Spinal cord (tissue), 10 donors: ENCODE data around the gene MMEL1. TPM values are rescaled to one million over a fixed set of nuclear protein-coding genes. Genes with fewer than 3 reads are reported as not detected.
"Not testable (repeated sequence)": the region's sequence is repeated elsewhere in the genome, so short reads cannot be mapped to it uniquely, and the experiment has no call there.

ENCODE experiments used
- DNase-seq, 6 donors: peaks; one replicate each; pipeline versions ENCODE4 v3.0.0 to v3.0.0-alpha.2; 2013 to 2015; ENCODE audit warnings: low spot score in 6 of 6, low read depth in 4 of 6
- H3K27ac ChIP-seq: one replicate; pipeline ENCODE4 v1.5.1; 2013; ENCODE audit warnings: low read depth, low read length, control low read depth
- H3K27me3 ChIP-seq: one replicate; pipeline ENCODE4 v1.6.1; 2013; ENCODE audit warnings: low read length; ENCODE audit not compliant: control insufficient read depth, insufficient read depth
- H3K36me3 ChIP-seq: one replicate; pipeline ENCODE4 v1.6.1; 2013; ENCODE audit warnings: low read length; ENCODE audit not compliant: control insufficient read depth, insufficient read depth
- H3K4me1 ChIP-seq: one replicate; pipeline ENCODE4 v1.6.1; 2013; ENCODE audit warnings: low read length; ENCODE audit not compliant: control insufficient read depth, insufficient read depth
- H3K4me3 ChIP-seq: one replicate; pipeline ENCODE4 v1.5.1; 2013; ENCODE audit warnings: low read depth, low read length, control low read depth
- H3K9me3 ChIP-seq: one replicate; pipeline ENCODE4 v1.6.1; 2013; ENCODE audit warnings: low read length; ENCODE audit not compliant: control insufficient read depth, insufficient read depth
- WGBS: methylation state at CpG from one replicate; pipeline ENCODE4 v1.1.5; 2013; ENCODE audit warnings: missing lambda C conversion rate; ENCODE audit not compliant: insufficient coverage; 5-methylcytosine and 5-hydroxymethylcytosine counted together
- polyA plus RNA-seq, 2 donors: library from polyadenylated mRNA; unstranded; fragments of 120-200 nt; gene quantifications; one replicate each; pipeline ENCODE4 v1.2.1, GENCODE V29; 2013; ENCODE audit not compliant: insufficient read length in 2 of 2
- total RNA-seq, 2 donors: library from RNA; depleted of rRNA in 1 of 2; stranded (reverse); fragments of 120-200 nt in 1 of 2; fragments of >200 nt in 1 of 2; gene quantifications; one replicate each; pipeline versions ENCODE4 v1.2.3 to v1.2.4, GENCODE V29; 2013 to 2014
- donor health status: healthy.

MMEL1 gene
- total and polyA plus RNA-seq, 4 donors: 2.3 to 3.9 (median 2.6) TPM

GRCh38 chr1:2575801-2576663, 56.8 kb downstream of the MMEL1 start:
- Histone ChIP-seq H3K27ac (no peak overlapping the region), H3K9me3 (peaks cover 5% of the 10 kb centered on the region), H3K36me3 (no peaks in the 10 kb centered on the region), H3K4me1 (peaks cover 9% of the 10 kb centered on the region), H3K27me3 (no peaks in the 10 kb centered on the region), H3K4me3 (no peak overlapping the region)
- no peak for DNase-seq
- 94% methylated on average over 19 of the region's 23 CpGs for WGBS

GRCh38 chr1:2574350-2574749, 58.5 kb downstream of the MMEL1 start:
- Histone ChIP-seq H3K4me3 (no peak overlapping the region), H3K27me3 (no peaks in the 10 kb centered on the region), H3K9me3 (peaks cover 5% of the 10 kb centered on the region), H3K4me1 (peaks cover 9% of the 10 kb centered on the region), H3K27ac (no peak overlapping the region), H3K36me3 (no peaks in the 10 kb centered on the region)
- DNase-seq: no peak
- 96% methylated on average over 5 of the region's 9 CpGs for WGBS

DNA sequence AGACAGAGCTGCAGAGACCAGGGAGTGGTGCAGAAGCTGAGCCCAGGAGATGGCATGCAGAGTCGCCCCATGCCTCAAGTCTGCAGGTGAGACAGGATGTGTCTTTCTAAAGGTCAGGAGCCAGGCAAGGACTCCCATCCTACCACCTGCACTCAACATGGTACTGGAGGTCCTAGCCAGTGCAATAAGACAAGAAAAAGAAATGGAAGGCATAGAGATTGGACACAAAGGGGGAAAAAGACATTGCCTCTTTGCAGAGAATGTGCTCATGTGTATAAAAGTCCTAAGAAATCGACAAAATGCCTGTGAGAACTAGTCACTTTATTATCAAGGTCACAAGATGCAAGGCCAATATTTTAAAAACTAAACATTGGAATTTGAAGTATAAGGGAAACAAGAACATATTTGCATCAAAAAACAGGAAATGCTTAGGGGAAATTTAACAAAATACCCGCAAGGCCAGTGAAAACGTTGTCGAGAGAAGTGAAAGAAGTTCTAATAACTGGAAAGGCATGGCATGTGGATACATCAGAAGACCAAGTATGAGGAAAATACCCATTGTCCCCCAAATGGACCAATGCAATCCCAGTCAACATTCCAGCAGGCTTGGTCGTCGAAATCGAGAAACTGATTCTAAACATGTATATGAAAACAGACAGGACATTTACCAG, 59.4 kb downstream of the MMEL1 start:
- no peaks in the 10 kb centered on the region for H3K27me3 ChIP-seq
- peaks cover 7% of the 10 kb centered on the region for H3K4me1 ChIP-seq
- H3K4me3 ChIP-seq: no peak overlapping the region
- WGBS: 93% methylated on average over 8 of the region's 8 CpGs
- H3K9me3 ChIP-seq: peaks cover 5% of the 10 kb centered on the region
- DNase-seq: no peak
- H3K27ac ChIP-seq: no peak overlapping the region
- no peaks in the 10 kb centered on the region for H3K36me3 ChIP-seq

DNA sequence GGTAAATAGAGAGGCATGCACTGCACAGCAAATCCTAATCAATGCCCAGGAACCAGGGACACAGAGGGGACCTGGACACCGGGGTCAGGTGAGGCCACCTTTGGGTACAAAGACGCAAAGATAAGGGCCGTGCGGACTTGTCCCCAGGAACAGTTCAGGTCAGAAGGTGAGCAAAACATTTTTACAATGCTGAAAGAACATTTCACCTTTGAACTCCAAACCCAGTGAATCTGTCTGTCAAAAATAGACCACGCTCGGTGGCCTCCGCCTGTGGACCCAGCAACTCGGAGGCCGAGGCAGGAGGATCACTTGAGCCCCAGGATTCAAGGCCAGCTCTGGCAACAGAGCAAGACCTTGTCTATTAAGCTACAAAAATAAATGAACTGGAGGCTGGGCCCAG, 61.5 kb downstream of the MMEL1 start:
- Histone ChIP-seq H3K27ac (no peak overlapping the region), H3K9me3 (peaks cover 5% of the 10 kb centered on the region), H3K27me3 (no peaks in the 10 kb centered on the region), H3K4me1 (no peaks in the 10 kb centered on the region), H3K36me3 (no peaks in the 10 kb centered on the region), H3K4me3 (no peak overlapping the region)
- DNase-seq: no peak
- WGBS: 93% methylated on average over 9 of the region's 9 CpGs

DNA sequence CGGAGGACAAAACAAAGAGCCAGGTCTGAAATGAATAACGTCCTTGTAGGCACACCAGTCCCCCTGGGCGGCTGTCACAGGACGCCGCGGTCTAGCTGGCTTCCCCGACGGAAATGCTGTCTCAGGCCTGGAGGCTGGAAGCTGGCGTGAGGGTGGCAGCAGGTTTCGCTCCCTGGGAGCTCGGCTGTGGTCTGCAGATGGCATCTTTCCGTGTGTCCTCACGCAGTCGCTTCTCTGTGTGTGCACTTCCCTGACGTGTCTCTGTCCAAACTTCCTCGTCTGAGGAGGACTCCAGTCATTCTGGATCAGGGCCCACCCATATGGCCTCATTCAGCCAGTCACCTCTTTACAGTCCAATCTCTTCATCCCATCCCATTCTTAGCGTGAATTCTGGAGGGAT, 62.5 kb downstream of the MMEL1 start:
- no peaks in the 10 kb centered on the region for H3K36me3 ChIP-seq
- H3K27me3 ChIP-seq: no peaks in the 10 kb centered on the region
- 77% methylated on average over 17 of the region's 17 CpGs for WGBS
- no peaks in the 10 kb centered on the region for H3K4me1 ChIP-seq
- peaks cover 5% of the 10 kb centered on the region for H3K9me3 ChIP-seq
- no peak overlapping the region for H3K27ac ChIP-seq
- DNase-seq: no peak
- no peak overlapping the region for H3K4me3 ChIP-seq

- H3K9me3 ChIP-seq, H3K4me3 ChIP-seq, H3K4me1 ChIP-seq, DNase-seq, H3K27ac ChIP-seq, H3K27me3 ChIP-seq, H3K36me3 ChIP-seq: not testable (repeated sequence)
- 78% methylated on average over 9 of the region's 13 CpGs for WGBS
Measured at GRCh38 chr1:2569703-2570102, 63.1 kb downstream of the MMEL1 start.

GRCh38 chr1:2569060-2569459, 63.8 kb downstream of the MMEL1 start:
- WGBS: 66% methylated on average over 13 of the region's 17 CpGs
- Histone ChIP-seq H3K9me3 (peaks cover 5% of the 10 kb centered on the region), H3K4me1 (no peaks in the 10 kb centered on the region), H3K36me3 (no peaks in the 10 kb centered on the region), H3K4me3 (no peak overlapping the region), H3K27me3 (no peaks in the 10 kb centered on the region), H3K27ac (no peak overlapping the region)
- no peak for DNase-seq

DNA sequence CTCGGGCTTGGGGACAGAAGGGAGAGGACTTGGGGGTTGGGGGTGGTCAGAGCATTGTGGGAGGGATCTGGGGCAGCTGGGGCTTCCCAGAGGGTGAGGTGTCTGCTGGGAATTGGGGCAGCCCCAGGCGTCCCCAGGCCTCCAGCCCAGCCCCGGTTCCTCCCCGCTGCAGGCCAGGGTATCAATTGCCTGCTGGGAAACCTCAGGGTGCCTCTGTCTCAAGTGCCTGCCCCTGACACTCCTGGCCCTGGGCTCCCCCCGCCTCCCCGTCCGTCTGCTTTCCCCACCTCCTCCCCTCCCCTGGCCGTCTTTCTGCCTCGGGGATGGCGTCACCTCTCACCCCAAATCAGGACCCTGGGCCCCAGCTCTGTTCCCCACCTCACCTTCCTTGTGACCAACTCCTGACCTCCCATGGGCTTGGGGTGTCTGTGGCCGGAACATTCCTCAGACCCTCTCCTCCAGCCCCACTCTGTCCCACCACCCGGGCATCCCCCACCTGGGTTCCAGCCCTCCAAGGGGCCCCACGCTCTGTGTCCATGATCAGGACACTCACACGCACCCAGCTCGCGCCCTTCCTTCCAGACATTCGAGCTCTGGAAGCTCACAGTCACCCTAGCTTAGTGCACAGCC, 64.5 kb downstream of the MMEL1 start:
- not testable (repeated sequence) for H3K27ac ChIP-seq, H3K9me3 ChIP-seq, H3K27me3 ChIP-seq, H3K4me1 ChIP-seq, H3K36me3 ChIP-seq, DNase-seq, H3K4me3 ChIP-seq
- 51% methylated on average over 3 of the region's 17 CpGs for whole genome bisulfite sequencing

DNA sequence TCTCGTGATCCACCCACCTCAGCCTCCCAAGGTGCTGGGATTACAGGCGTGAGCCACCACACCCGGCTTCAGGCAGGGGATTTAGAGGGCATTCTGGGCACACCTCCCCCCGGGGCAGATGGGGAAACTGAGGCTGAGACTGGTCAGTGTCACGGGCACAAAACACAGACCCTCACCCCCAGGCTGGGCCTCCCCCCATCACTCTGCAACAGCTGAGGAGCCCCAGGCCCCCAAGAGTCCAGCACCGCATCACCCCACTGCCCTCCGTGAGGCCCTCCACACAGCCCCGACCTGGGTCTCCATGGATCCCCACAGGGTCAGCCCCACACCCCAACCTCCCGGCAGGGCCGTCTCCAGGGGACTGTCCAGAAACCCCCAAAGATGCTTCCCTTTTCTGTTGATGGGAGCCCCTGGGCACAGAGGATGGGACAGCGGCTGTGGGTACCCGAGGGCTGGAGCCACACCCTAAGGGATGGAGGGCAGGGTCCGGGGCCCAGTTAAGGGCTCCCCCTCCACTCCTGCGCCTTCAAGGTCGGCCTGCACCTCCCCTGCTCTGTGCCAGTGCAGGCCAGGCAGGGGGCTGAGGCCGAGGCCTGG, 65.6 kb downstream of the MMEL1 start:
- no peak overlapping the region for H3K27ac ChIP-seq
- H3K4me1 ChIP-seq: no peaks in the 10 kb centered on the region
- no peaks in the 10 kb centered on the region for H3K9me3 ChIP-seq
- no peak overlapping the region for H3K4me3 ChIP-seq
- 96% methylated on average over 13 of the region's 16 CpGs for WGBS
- no peak for DNase-seq
- no peaks in the 10 kb centered on the region for H3K27me3 ChIP-seq
- peaks cover 2% of the 10 kb centered on the region for H3K36me3 ChIP-seq
